NCI-H2227 (cell line): Measurements from ENCODE around the gene TNPO3.

ENCODE experiments used
- DNase-seq: peaks from one replicate; lab custom pipeline; 2025; ENCODE audit not compliant: unreplicated experiment; lab: John Stamatoyannopoulos, UW

TNPO3 gene

GRCh38 chr7:128911423-128912031 lies 143.4 kb downstream of the TNPO3 start:
- DNase-seq: peak; percentile 61

GRCh38 chr7:128910569-128910945 lies 144.4 kb downstream of the TNPO3 start, which contains the start of gene KCP:
Gene KCP (minus strand): TSS chr7:128910709. CDS start chr7:128910676, 33 bp downstream.
- no peak for DNase-seq

- DNase-seq: peak; percentile 35
Observed at GRCh38 chr7:128909625-128910568, 145.0 kb downstream of the TNPO3 start.

- no peak for DNase-seq
Observed at GRCh38 chr7:128908750-128909624, 145.9 kb downstream of the TNPO3 start.

- DNase-seq: no peak
Observed at GRCh38 chr7:128906766-128907559, 147.9 kb downstream of the TNPO3 start.

GRCh38 chr7:128906001-128906765 lies 148.7 kb downstream of the TNPO3 start:
- no peak for DNase-seq

GRCh38 chr7:128904381-128905197 lies 150.3 kb downstream of the TNPO3 start:
- peak; percentile 82 for DNase-seq
